ENCODE measurements around the gene SVEP1.
A peak's percentile ranks its signal among the peaks of the same experiment; 100 is the strongest.

SVEP1 gene

DNA sequence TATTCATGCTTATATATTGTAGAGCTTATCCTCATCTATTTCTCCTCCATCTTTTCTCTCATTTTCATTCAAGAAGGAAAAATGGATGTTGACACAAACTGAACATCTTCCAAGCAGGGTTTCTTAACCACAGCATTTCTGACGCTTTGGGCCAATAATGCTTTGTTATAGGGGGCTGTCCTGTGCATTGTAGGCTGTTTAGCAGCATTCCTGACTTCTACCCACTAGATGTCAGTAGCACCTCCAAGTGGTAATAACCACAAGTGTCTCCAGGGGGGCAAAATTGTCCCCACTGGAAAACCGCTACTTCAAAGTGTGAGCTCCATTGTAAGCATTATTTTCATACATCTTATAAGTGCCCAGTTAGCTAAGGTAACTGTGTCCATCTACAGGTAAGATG is 239.2 kb downstream of the SVEP1 start:
- no peaks in the 10 kb centered on the region for H3K9me3 ChIP-seq (ENCODE audit: low read length)
- no peak for TF ChIP-seq EZH2 (IDR thresholded peaks at IDR 0.05; ENCODE audit: borderline replicate concordance, low read length)
- peak; percentile 50 for TF ChIP-seq CTCF (IDR thresholded peaks at IDR 0.05; ENCODE audit: low read length)

DNA sequence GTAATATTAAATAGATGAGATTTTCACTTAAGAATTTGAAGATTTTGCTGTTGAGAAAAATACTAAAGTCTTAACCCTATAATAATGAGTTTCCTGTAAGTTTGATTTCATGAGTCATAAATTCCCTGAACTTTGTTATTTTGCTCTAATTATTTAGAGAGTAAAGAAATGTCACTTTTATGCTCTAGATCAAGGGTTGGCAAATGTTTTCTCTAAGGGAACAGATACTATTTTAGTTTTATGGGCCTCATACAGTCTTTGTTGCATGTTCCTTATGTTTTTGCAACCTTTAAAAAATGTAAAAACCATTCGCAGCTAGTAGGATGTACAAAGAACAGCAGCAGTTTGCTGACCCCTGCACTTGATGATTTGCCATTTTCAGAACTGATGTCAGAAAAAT is 241.4 kb downstream of the SVEP1 start:
- H2AFZ ChIP-seq (ENCODE audit: low read length) = no peak overlapping the region
- no peaks in the 10 kb centered on the region for H3K27me3 ChIP-seq (ENCODE audit: insufficient read depth, low read length)
- no peak overlapping the region for H3K9ac ChIP-seq (ENCODE audit: low read length)
- no peak for TF ChIP-seq CTCF (IDR thresholded peaks at IDR 0.05; ENCODE audit: low read length)
- no peak for TF ChIP-seq EZH2 (IDR thresholded peaks at IDR 0.05; ENCODE audit: borderline replicate concordance, low read length)
- no peaks in the 10 kb centered on the region for H4K20me1 ChIP-seq (ENCODE audit: insufficient read depth, low read length)
- no peak overlapping the region for H3K4me2 ChIP-seq (ENCODE audit: low read length)
- H3K9me3 ChIP-seq (ENCODE audit: low read length) = no peaks in the 10 kb centered on the region
- no peaks in the 10 kb centered on the region for H3K9me2 ChIP-seq (ENCODE audit: low read depth, low read length)
- H3K79me2 ChIP-seq (ENCODE audit: insufficient read depth, low read length) = no peaks in the 10 kb centered on the region
- no peak overlapping the region for H3K27ac ChIP-seq (ENCODE audit: low read depth, low read length, poor library complexity, severe bottlenecking)
- H3K36me3 ChIP-seq (ENCODE audit: insufficient read depth, low read length) = no peaks in the 10 kb centered on the region
- H3K4me3 ChIP-seq (ENCODE audit: low read depth, low read length, poor library complexity, severe bottlenecking) = no peak overlapping the region
- no peaks in the 10 kb centered on the region for H3K4me1 ChIP-seq (ENCODE audit: insufficient read depth, low read length, severe bottlenecking)
- no peaks in the 10 kb centered on the region for H3F3A ChIP-seq (ENCODE audit: insufficient read depth, low read length)

More for the DNA sequence above, 239.2 kb downstream of the SVEP1 start:
- H3K9me2 ChIP-seq (ENCODE audit: low read depth, low read length) = no peaks in the 10 kb centered on the region
- H2AFZ ChIP-seq (ENCODE audit: low read length) = no peak overlapping the region
- H3K4me3 ChIP-seq (ENCODE audit: low read depth, low read length, poor library complexity, severe bottlenecking) = no peak overlapping the region
- H4K20me1 ChIP-seq (ENCODE audit: insufficient read depth, low read length) = no peaks in the 10 kb centered on the region
- H3K79me2 ChIP-seq (ENCODE audit: insufficient read depth, low read length) = no peaks in the 10 kb centered on the region
- no peak overlapping the region for H3K4me2 ChIP-seq (ENCODE audit: low read length)
- no peak overlapping the region for H3K27ac ChIP-seq (ENCODE audit: low read depth, low read length, poor library complexity, severe bottlenecking)
- no peaks in the 10 kb centered on the region for H3K4me1 ChIP-seq (ENCODE audit: insufficient read depth, low read length, severe bottlenecking)
- no peaks in the 10 kb centered on the region for H3K36me3 ChIP-seq (ENCODE audit: insufficient read depth, low read length)
- no peaks in the 10 kb centered on the region for H3F3A ChIP-seq (ENCODE audit: insufficient read depth, low read length)
- H3K9ac ChIP-seq (ENCODE audit: low read length) = no peak overlapping the region
- no peaks in the 10 kb centered on the region for H3K27me3 ChIP-seq (ENCODE audit: insufficient read depth, low read length)

DNA sequence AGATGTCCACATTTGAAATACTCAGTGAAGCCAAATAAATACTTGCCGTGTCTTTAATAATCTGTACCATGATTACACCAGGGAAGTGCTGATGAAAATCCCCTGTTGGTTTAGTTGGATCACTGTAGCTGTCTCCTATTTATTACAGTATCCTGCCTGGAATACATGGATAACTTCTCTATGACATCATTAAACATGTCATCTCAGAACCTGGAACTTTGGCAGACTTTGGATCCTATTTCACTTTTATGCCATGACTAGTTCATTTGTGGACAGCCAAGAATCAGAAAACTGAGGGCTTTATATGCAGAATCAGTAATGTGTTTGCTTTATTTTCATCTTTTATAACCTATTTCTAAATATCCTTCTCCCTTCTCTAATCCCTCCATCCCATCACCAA is 241.8 kb downstream of the SVEP1 start, which contains the start of gene TXNDC8:
TSS of gene TXNDC8 (minus strand) at position 137 of the 400 bp plus-strand sequence.
- Histone ChIP-seq H3K27ac (ENCODE audit: low read depth, low read length, poor library complexity, severe bottlenecking) (no peak within 1 kb of the TSS), H3K9ac (ENCODE audit: low read length) (no peak within 1 kb of the TSS), H3K4me2 (ENCODE audit: low read length) (no peak within 1 kb of the TSS), H3F3A (ENCODE audit: insufficient read depth, low read length) (no peaks in the 10 kb centered on the region), H3K36me3 (ENCODE audit: insufficient read depth, low read length) (no peaks in the 10 kb centered on the region), H4K20me1 (ENCODE audit: insufficient read depth, low read length) (no peaks in the 10 kb centered on the region), H3K4me3 (ENCODE audit: low read depth, low read length, poor library complexity, severe bottlenecking) (no peak within 1 kb of the TSS), H3K27me3 (ENCODE audit: insufficient read depth, low read length) (no peaks in the 10 kb centered on the region), H2AFZ (ENCODE audit: low read length) (no peak within 1 kb of the TSS), H3K79me2 (ENCODE audit: insufficient read depth, low read length) (no peaks in the 10 kb centered on the region), H3K9me3 (ENCODE audit: low read length) (no peaks in the 10 kb centered on the region), H3K4me1 (ENCODE audit: insufficient read depth, low read length, severe bottlenecking) (no peaks in the 10 kb centered on the region), H3K9me2 (ENCODE audit: low read depth, low read length) (no peaks in the 10 kb centered on the region)
- no peak for TF ChIP-seq CTCF (IDR thresholded peaks at IDR 0.05; ENCODE audit: low read length)
- TF ChIP-seq EZH2 (IDR thresholded peaks at IDR 0.05; ENCODE audit: borderline replicate concordance, low read length) = no peak

All from OCI-LY1 (cell line).